HG03520 (cell line): Measurements from ENCODE around the gene TRMT1.

Experiments
- ATAC-seq: cut with Tn5 transposase; IDR thresholded peaks from one replicate; pipeline ENCODE4 v1.9.1; 2021; ENCODE audit warnings: mild to moderate bottlenecking, moderate library complexity; ENCODE audit not compliant: unreplicated experiment

The TRMT1 gene

GRCh38 chr19:13103581-13104359, 12.8 kb downstream of the TRMT1 start:
- no peak for ATAC-seq

- ATAC-seq, result peak; percentile 34
Measured at GRCh38 chr19:13102666-13103580, 13.6 kb downstream of the TRMT1 start, which contains the start of gene LYL1. TSS of gene LYL1 (minus strand) at chr19:13102858. CDS start at chr19:13101171, 1,687 bp downstream.

- ATAC-seq, result no peak
Measured at GRCh38 chr19:13102416-13102665, 14.2 kb downstream of the TRMT1 start.

- no peak for ATAC-seq
Measured at GRCh38 chr19:13101590-13102415, 14.7 kb downstream of the TRMT1 start.

- ATAC-seq, result no peak
Measured at GRCh38 chr19:13100841-13101589, 15.5 kb downstream of the TRMT1 start.

GRCh38 chr19:13100031-13100588, 16.4 kb downstream of the TRMT1 start:
- no peak for ATAC-seq

GRCh38 chr19:13099073-13099999, 17.2 kb downstream of the TRMT1 start:
- no peak for ATAC-seq

GRCh38 chr19:13098277-13099072, 18.1 kb downstream of the TRMT1 start:
- ATAC-seq, result no peak

GRCh38 chr19:13097463-13098258, 18.9 kb downstream of the TRMT1 start:
- ATAC-seq, result no peak

- no peak for ATAC-seq
Measured at GRCh38 chr19:13097033-13097462, 19.5 kb downstream of the TRMT1 start.

GRCh38 chr19:13095934-13096927, 20.3 kb downstream of the TRMT1 start:
- ATAC-seq, result no peak

- ATAC-seq, result no peak
Measured at GRCh38 chr19:13095393-13095784, 21.2 kb downstream of the TRMT1 start.

- ATAC-seq, result no peak
Measured at GRCh38 chr19:13094771-13095392, 21.7 kb downstream of the TRMT1 start.

- no peak for ATAC-seq
Measured at GRCh38 chr19:13094106-13094504, 22.4 kb downstream of the TRMT1 start.

GRCh38 chr19:13093407-13094105, 23.0 kb downstream of the TRMT1 start:
- no peak for ATAC-seq
